Measurements from ENCODE around the gene CCDC188. TPM values are rescaled to one million over a fixed set of nuclear protein-coding genes. Genes with fewer than 3 reads are reported as not detected.

CCDC188 gene
- total RNA-seq, 1 donor from 2014 or later = 17.3 TPM

DNA sequence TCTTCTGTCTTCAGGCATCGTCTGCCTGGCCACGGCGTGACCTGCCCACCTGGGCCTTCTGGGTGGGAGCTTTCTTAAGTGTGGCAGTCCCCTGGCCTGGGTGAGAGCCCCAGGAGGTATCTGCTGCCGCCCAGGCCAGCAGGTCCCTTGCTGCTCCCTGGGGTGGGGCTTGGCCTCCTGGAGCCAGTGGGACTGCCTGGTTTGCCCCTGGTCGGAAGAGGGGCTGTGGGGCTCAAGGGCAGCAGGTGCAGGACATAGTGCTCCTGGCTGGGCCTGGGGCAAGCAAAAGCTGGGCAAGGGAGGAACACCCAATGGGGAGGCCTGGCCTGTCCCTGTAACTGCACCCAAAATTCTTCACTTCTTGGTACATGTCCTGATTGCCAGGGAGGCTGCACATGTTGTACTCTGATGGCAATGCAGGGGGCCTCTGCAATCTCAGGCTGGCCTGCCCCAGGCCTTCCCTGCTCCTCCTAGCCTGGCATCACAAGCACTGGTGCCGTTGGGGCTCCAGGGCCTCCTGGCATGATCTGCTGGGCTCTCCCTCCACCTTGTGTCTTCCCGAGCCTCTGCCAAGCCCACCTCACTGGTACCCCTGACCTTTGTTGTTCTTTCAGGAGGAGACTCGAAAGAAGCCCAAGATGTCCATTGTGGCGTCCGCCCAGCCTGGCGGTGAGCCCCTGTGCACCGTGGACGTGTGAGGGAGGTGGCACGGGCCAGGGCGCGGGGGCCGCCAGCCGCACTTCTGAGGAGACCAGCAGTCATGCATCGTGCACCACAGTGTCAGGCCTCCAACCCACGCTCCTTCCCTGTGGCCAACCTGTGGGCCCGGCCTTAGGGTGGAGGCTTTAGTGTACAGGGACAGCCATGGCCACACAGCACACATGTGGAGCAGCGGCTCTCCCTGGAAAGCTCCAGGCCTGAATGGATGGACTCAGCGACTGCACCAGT, 41.2 kb downstream of the CCDC188 start:
- DNase-seq (ENCODE audit: extremely low read depth, low read depth, low spot score) = no peak

- DNase-seq (ENCODE audit: extremely low read depth, low read depth, low spot score) = no peak
Measured at GRCh38 chr22:20108757-20109230, 42.1 kb downstream of the CCDC188 start.

- DNase-seq (ENCODE audit: extremely low read depth, low read depth, low spot score) = no peak
Measured at GRCh38 chr22:20107951-20108756, 42.7 kb downstream of the CCDC188 start.

GRCh38 chr22:20107471-20107901, 43.4 kb downstream of the CCDC188 start:
- DNase-seq (ENCODE audit: extremely low read depth, low read depth, low spot score) = no peak

DNA sequence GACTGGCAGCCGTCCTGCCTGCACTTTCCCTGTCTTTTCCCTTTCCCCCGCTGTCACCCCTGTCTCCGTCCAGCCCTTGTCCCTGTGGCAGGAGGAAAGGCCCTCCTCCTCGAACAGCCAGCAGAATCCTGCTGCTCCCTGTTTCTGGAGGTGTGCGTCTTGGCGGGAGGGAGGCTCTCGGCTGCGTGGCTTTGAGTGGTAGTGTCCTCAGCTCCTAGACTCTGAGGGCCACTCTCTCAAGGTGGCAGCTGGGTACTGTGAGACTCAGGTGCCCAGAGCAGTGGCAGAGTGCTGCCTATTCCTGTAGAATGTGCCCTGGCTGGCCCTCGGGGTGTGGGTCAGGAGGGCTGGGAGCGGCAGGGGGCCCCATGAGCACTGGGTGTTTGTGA, 44.0 kb downstream of the CCDC188 start:
- no peak for DNase-seq (ENCODE audit: extremely low read depth, low read depth, low spot score)

DNA sequence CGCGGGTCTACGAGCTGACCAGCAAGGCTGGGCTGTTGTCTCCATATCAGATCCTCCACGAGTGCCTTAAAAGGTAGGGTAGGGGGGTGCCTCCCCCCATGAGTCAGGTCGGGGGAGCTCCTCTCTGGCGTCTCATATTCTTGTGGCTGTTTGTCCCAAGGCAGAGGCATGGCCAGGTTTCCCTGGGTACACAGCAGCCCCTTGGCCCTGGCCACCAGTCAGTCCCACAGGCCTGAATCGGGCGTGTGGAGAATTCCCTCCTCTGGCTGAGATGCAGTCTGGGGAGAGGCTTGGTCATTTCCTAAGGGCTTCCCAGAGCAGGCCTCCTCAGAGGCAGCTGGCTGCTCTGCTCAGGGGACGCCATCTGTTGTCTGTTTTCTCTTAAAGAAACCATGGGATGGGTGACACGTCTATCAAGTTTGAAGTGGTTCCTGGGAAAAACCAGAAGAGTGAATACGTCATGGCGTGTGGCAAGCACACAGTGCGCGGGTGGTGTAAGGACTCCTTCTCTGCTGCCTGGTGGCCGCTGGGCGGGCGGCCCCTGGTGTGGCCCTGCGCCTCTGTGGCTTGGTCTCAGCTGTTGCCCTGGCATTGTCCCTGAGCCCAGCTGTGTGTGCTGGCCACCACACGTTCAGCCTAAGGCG, 44.5 kb downstream of the CCDC188 start:
- DNase-seq (ENCODE audit: extremely low read depth, low read depth, low spot score) = no peak

DNA sequence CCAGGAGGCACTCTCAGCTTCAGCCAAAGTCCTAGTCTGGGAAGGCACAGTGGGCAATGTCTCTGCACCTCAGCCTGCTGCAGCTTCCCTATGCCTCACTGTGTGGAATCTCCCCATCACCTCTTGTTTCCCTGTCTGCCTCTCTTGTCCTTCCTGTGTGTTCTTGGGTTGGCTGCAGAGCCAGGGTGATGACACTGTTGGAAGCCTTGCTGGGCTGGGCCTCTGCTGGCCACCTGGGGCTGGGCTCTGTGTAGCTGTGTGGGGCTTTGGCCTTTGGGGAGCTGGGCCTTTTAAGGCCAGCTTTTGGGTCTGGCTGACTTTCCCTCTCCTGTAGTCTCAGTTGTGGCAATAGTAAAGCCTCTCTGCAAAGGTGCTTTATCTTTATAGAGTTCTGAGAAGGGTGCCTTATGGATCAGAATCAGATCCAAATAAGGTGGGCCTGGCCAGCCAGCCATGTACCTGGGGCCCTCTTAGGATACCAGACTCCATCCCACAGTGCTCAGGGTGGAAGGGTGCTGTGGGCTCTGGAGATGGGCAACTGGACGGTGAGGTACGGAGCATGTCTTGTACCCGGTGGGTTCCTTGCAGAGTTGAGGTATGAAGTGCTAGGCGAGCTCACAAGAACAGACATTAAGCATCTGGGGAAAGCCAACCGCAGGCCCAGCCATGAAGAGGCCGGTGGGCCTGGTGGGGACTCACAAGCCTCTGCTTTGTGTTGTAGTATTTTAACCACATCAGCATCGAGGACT, 45.2 kb downstream of the CCDC188 start:
- DNase-seq (ENCODE audit: extremely low read depth, low read depth, low spot score) = no peak

GRCh38 chr22:20102203-20102780, 48.6 kb downstream of the CCDC188 start:
- no peak for DNase-seq (ENCODE audit: extremely low read depth, low read depth, low spot score)

DNA sequence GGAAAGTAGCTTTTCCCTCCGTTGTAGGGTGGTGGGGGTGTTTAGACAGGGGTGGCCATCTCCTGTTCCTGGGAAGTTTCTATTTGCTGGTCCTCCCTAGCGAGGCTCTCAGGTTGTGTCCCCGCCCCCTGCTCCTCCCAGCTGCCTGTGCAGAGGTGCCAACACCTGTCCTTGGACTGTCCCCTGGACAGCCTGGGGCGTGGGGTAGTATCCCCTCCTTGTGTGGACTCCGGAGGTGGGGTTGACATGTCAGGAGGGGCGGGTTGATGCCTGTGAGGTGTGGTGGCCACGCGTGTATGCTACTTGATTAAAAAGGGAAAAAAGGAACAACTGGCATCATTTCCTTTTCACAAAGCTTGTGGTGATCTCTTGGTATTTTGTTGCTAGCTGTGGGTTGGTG, 49.2 kb downstream of the CCDC188 start:
- no peak for DNase-seq (ENCODE audit: extremely low read depth, low read depth, low spot score)

DNA sequence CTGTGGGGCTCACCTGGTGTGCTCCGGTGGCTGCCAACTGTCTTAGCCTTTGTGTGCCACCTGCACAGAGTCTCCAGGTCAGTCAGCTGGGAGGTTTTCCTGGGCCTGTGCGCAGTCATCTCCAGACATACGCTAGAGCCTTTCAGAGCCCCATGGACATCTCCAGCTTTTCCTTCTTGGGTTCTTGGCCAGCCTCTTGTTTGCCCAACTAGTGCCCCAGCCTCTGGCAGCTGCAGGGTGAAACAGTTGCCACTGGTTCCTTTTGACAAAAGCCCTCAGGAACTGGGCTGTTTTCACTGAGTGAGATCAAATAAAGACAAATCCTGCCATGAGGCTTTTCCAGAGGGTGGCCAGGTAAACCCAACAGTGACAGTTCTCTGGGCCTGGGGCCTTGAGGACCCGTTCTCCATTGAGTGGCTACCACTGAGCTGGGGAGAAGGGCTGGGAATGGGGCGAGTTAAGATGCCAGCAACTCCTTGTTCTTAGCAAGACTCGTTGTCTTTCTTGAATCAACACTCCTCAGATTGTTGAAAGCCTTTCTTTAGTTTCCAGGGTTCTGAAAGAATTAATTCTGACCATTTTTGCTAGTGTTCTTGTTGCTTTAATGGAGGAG, 51.6 kb downstream of the CCDC188 start:
- no peak for DNase-seq (ENCODE audit: extremely low read depth, low read depth, low spot score)

Other genes starting within 250 kb of the CCDC188 start
- 376 and 456 TPM in 2 replicates for gene COMT, start 209.3 kb downstream of the CCDC188 start, total RNA-seq
- gene TXNRD2, start 209.2 kb downstream of the CCDC188 start, total RNA-seq = 47.6 and 104 TPM in 2 replicates
- gene ARVCF, start 134.2 kb downstream of the CCDC188 start, total RNA-seq = 152 and 191 TPM in 2 replicates
- gene TANGO2, start 129.9 kb downstream of the CCDC188 start, total RNA-seq = 38.4 and 42.2 TPM in 2 replicates
- gene DGCR8, start 70.8 kb downstream of the CCDC188 start, total RNA-seq = 27.1 and 40.9 TPM in 2 replicates
- gene RANBP1, start 35.0 kb downstream of the CCDC188 start, total RNA-seq = 339 and 343 TPM in 2 replicates
- gene TRMT2A, start 33.8 kb downstream of the CCDC188 start, total RNA-seq = 48.1 and 63.2 TPM in 2 replicates
- gene ZDHHC8, start 19.3 kb downstream of the CCDC188 start, total RNA-seq = 42.5 and 58.9 TPM in 2 replicates
- 1.8 and 2.7 TPM in 2 replicates for gene RTN4R, start 117.3 kb upstream of the CCDC188 start, total RNA-seq
- gene DGCR6L, start 169.0 kb upstream of the CCDC188 start, total RNA-seq = 67.4 and 67.8 TPM in 2 replicates
- gene ZNF74, start 243.1 kb upstream of the CCDC188 start, total RNA-seq = 9.6 and 13.8 TPM in 2 replicates

Measured in glomerular endothelial cell (primary cell).